SK-N-SH treated with all-trans-retinoic acid at 6 μM for 48 hours (cell line): Measurements from ENCODE around the gene FAM216B.

Experiments
- ARNTL ChIP-seq: fragments of 450-650 bp; formaldehyde crosslinking; IDR thresholded peaks from 2 replicates; pipeline ENCODE4 v1.5.0; 2020; ENCODE audit warnings: low read depth, mild to moderate bottlenecking, moderate library complexity, borderline replicate concordance
- BACH2 ChIP-seq: fragments of 250-450 bp; sonication (Bioruptor Pico); IDR thresholded peaks from 2 replicates; pipeline ENCODE4 v1.9.0; 2021; ENCODE audit warnings: mild to moderate bottlenecking, borderline replicate concordance
- CSDC2 ChIP-seq: fragments of 250-450 bp; sonication (Bioruptor Pico); IDR thresholded peaks from 2 replicates; pipeline ENCODE4 v1.5.0; 2020; ENCODE audit warnings: mild to moderate bottlenecking, moderate library complexity
- GLIS3 ChIP-seq: fragments of 250-450 bp; sonication (Bioruptor Pico); IDR thresholded peaks from 2 replicates; pipeline ENCODE4 v1.5.0; 2020; ENCODE audit warnings: mild to moderate bottlenecking, moderate library complexity
- ISL1 ChIP-seq: fragments of 250-450 bp; sonication (Bioruptor Pico); IDR thresholded peaks from 2 replicates; pipeline ENCODE4 v2.1.2; 2022; ENCODE audit warnings: mild to moderate bottlenecking, moderate library complexity
- PATZ1 ChIP-seq: fragments of 250-450 bp; sonication (Bioruptor Pico); IDR thresholded peaks from 2 replicates; pipeline ENCODE4 v1.8.0; 2020; ENCODE audit warnings: mild to moderate bottlenecking, moderate library complexity, borderline replicate concordance
- PPARA ChIP-seq: fragments of 250-450 bp; sonication (Bioruptor Pico); IDR thresholded peaks from 2 replicates; pipeline ENCODE4 v1.5.0; 2020; ENCODE audit warnings: mild to moderate bottlenecking, borderline replicate concordance
- TSHZ2 ChIP-seq: fragments of 250-450 bp; sonication (Bioruptor Pico); IDR thresholded peaks from 2 replicates; pipeline ENCODE4 v1.5.0; 2020; ENCODE audit warnings: mild to moderate bottlenecking, moderate library complexity
- ZFP3 ChIP-seq: fragments of 250-450 bp; sonication (Bioruptor Pico); IDR thresholded peaks from 2 replicates; pipeline ENCODE4 v1.5.0; 2020; ENCODE audit warnings: mild to moderate bottlenecking, moderate library complexity
- ZNF565 ChIP-seq: fragments of 450-650 bp; formaldehyde crosslinking; conservative IDR thresholded peaks from 2 replicates; pipeline ENCODE4 v1.5.0; 2020; ENCODE audit warnings: low read depth, mild to moderate bottlenecking, moderate library complexity
- TF ChIP-seq, protein P1 (sequence below): fragments of 250-450 bp; sonication (Bioruptor Pico); IDR thresholded peaks from 2 replicates; pipeline ENCODE4 v1.5.1; 2020; ENCODE audit warnings: low read depth, mild to moderate bottlenecking, moderate library complexity
- TF ChIP-seq, protein P2 (sequence below): fragments of 250-450 bp; sonication (Bioruptor Pico); IDR thresholded peaks from 2 replicates; pipeline ENCODE4 v1.5.1; 2021; ENCODE audit warnings: mild to moderate bottlenecking, moderate library complexity

- TF ChIP-seq ARNTL (CRISPR knock-in tag) (no peak), PPARA (CRISPR knock-in tag) (no peak), ISL1 (CRISPR knock-in tag) (no peak), CSDC2 (CRISPR knock-in tag) (no peak), ZFP3 (CRISPR knock-in tag) (no peak), GLIS3 (CRISPR knock-in tag) (no peak), PATZ1 (CRISPR knock-in tag) (no peak), ZNF565 (CRISPR knock-in tag) (no peak), BACH2 (CRISPR knock-in tag) (no peak), TSHZ2 (CRISPR knock-in tag) (no peak)
- TF ChIP-seq, protein P1, sequence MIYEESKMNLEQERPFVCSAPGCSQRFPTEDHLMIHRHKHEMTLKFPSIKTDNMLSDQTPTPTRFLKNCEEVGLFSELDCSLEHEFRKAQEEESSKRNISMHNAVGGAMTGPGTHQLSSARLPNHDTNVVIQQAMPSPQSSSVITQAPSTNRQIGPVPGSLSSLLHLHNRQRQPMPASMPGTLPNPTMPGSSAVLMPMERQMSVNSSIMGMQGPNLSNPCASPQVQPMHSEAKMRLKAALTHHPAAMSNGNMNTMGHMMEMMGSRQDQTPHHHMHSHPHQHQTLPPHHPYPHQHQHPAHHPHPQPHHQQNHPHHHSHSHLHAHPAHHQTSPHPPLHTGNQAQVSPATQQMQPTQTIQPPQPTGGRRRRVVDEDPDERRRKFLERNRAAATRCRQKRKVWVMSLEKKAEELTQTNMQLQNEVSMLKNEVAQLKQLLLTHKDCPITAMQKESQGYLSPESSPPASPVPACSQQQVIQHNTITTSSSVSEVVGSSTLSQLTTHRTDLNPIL (CRISPR knock-in tag): no peak
- TF ChIP-seq, protein P2, sequence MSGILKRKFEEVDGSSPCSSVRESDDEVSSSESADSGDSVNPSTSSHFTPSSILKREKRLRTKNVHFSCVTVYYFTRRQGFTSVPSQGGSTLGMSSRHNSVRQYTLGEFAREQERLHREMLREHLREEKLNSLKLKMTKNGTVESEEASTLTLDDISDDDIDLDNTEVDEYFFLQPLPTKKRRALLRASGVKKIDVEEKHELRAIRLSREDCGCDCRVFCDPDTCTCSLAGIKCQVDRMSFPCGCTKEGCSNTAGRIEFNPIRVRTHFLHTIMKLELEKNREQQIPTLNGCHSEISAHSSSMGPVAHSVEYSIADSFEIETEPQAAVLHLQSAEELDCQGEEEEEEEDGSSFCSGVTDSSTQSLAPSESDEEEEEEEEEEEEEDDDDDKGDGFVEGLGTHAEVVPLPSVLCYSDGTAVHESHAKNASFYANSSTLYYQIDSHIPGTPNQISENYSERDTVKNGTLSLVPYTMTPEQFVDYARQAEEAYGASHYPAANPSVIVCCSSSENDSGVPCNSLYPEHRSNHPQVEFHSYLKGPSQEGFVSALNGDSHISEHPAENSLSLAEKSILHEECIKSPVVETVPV (CRISPR knock-in tag): no peak
Measured at GRCh38 chr13:42780044-42780443, 1.3 kb upstream of the FAM216B start.
